ENCODE measurements around the gene IFTAP. TPM values are rescaled to one million over a fixed set of nuclear protein-coding genes. Genes with fewer than 3 reads are reported as not detected.

The IFTAP gene
- total RNA-seq, 1 donor from 2014 or later = 0.75 TPM

GRCh38 chr11:36577373-36577772 is 16.9 kb upstream of the IFTAP start:
- Mint-ChIP-seq H3K27me3 (ENCODE audit: low read depth) (peaks cover 20% of the 10 kb centered on the region), H3K36me3 (ENCODE audit: low read depth) (no peaks in the 10 kb centered on the region), H3K27ac (no peak overlapping the region), H3K4me1 (ENCODE audit: low read depth) (no peaks in the 10 kb centered on the region), H3K9me3 (no peaks in the 10 kb centered on the region), H3K4me3 (ENCODE audit: low read depth) (no peak overlapping the region)
- intact Hi-C loops (cut with micrococcal nuclease) = no loop called here
- no peak for DNase-seq (ENCODE audit: low spot score)

- H3K4me1 Mint-ChIP-seq (ENCODE audit: low read depth) = no peaks in the 10 kb centered on the region
These were observed 16.4 kb upstream of the IFTAP start for GRCh38 chr11:36577859-36578258.

GRCh38 chr11:36578458-36578857 is 15.8 kb upstream of the IFTAP start:
- no peak overlapping the region for H3K4me3 Mint-ChIP-seq (ENCODE audit: low read depth)
- no peaks in the 10 kb centered on the region for H3K9me3 Mint-ChIP-seq
- peaks cover 16% of the 10 kb centered on the region for H3K27me3 Mint-ChIP-seq (ENCODE audit: low read depth)
- H3K36me3 Mint-ChIP-seq (ENCODE audit: low read depth) = no peaks in the 10 kb centered on the region
- intact Hi-C loops (cut with micrococcal nuclease) = no loop called here
- H3K4me1 Mint-ChIP-seq (ENCODE audit: low read depth) = no peaks in the 10 kb centered on the region
- DNase-seq (ENCODE audit: low spot score) = no peak
- no peak overlapping the region for H3K27ac Mint-ChIP-seq

More at GRCh38 chr11:36577859-36578258, 16.4 kb upstream of the IFTAP start:
- no peaks in the 10 kb centered on the region for H3K9me3 Mint-ChIP-seq
- no peak overlapping the region for H3K4me3 Mint-ChIP-seq (ENCODE audit: low read depth)
- intact Hi-C loops (cut with micrococcal nuclease) = no loop called here
- peaks cover 16% of the 10 kb centered on the region for H3K27me3 Mint-ChIP-seq (ENCODE audit: low read depth)
- H3K36me3 Mint-ChIP-seq (ENCODE audit: low read depth) = no peaks in the 10 kb centered on the region
- H3K27ac Mint-ChIP-seq = no peak overlapping the region
- DNase-seq (ENCODE audit: low spot score) = no peak

DNA sequence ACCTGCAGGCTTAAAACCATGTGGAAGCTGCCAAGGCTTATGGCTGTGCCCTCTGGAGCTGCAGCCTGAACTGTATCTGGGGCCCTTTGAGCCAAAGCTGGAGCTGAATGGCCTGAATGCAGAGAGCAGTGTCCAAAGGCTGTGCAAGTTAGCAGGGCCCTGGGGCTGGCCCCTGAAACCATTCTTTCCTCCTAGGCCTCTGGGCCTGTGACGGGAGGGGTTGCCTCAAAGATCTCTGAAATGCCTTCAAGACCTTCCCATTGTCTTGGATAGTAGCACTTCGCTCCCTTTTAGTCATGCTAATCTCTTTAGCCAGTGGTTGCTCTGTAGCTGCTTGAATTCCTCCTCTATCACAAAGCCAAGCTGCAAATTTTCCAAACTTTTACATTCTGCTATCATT is 12.8 kb upstream of the IFTAP start:
- intact Hi-C loops (cut with micrococcal nuclease) = no loop called here
- Mint-ChIP-seq H3K9me3 (no peaks in the 10 kb centered on the region), H3K27me3 (ENCODE audit: low read depth) (peaks cover 12% of the 10 kb centered on the region), H3K27ac (no peak overlapping the region), H3K36me3 (ENCODE audit: low read depth) (no peaks in the 10 kb centered on the region), H3K4me1 (ENCODE audit: low read depth) (no peaks in the 10 kb centered on the region), H3K4me3 (ENCODE audit: low read depth) (no peak overlapping the region)
- no peak for DNase-seq (ENCODE audit: low spot score)

- Mint-ChIP-seq H3K9me3 (no peaks in the 10 kb centered on the region), H3K27me3 (ENCODE audit: low read depth) (peaks cover 10% of the 10 kb centered on the region), H3K4me1 (ENCODE audit: low read depth) (no peaks in the 10 kb centered on the region), H3K4me3 (ENCODE audit: low read depth) (no peak overlapping the region), H3K27ac (no peak overlapping the region), H3K36me3 (ENCODE audit: low read depth) (no peaks in the 10 kb centered on the region)
- DNase-seq (ENCODE audit: low spot score) = no peak
- intact Hi-C loops (cut with micrococcal nuclease) = no loop called here
These were observed 10.6 kb upstream of the IFTAP start for GRCh38 chr11:36583667-36584066.

DNA sequence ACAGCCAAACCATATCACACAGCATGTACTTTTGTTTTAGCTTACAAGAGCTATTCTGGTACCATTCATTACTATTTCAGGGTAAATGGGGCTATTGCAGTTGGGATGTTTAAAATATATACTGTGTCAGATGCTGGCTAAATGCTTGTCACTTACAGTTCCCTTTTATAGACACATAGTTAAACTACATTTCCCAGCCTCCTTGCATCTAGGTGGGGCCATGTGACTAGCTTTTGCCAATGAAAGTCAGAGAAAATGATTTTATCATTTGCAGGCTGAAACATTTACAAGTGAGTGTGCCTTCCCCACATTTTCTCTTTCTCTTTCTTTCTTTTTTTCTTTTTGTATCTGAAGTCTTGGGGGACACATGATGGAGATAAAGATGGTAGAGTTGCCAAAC is 7.8 kb upstream of the IFTAP start:
- Mint-ChIP-seq H3K27me3 (ENCODE audit: low read depth) (peaks cover 27% of the 10 kb centered on the region), H3K9me3 (no peaks in the 10 kb centered on the region), H3K36me3 (ENCODE audit: low read depth) (no peaks in the 10 kb centered on the region), H3K4me3 (ENCODE audit: low read depth) (no peak overlapping the region), H3K4me1 (ENCODE audit: low read depth) (no peaks in the 10 kb centered on the region), H3K27ac (no peak overlapping the region)
- DNase-seq (ENCODE audit: low spot score) = no peak
- intact Hi-C loops (cut with micrococcal nuclease) = no loop called here

GRCh38 chr11:36588099-36588498 is 6.2 kb upstream of the IFTAP start:
- intact Hi-C loops (cut with micrococcal nuclease) = no loop called here
- H3K36me3 Mint-ChIP-seq (ENCODE audit: low read depth) = no peaks in the 10 kb centered on the region
- H3K27ac Mint-ChIP-seq = no peak overlapping the region
- no peak for DNase-seq (ENCODE audit: low spot score)
- no peaks in the 10 kb centered on the region for H3K9me3 Mint-ChIP-seq
- H3K27me3 Mint-ChIP-seq (ENCODE audit: low read depth) = peaks cover 35% of the 10 kb centered on the region
- H3K4me1 Mint-ChIP-seq (ENCODE audit: low read depth) = no peaks in the 10 kb centered on the region
- H3K4me3 Mint-ChIP-seq (ENCODE audit: low read depth) = no peak overlapping the region

GRCh38 chr11:36590513-36590912 is 3.8 kb upstream of the IFTAP start:
- Mint-ChIP-seq H3K4me3 (ENCODE audit: low read depth) (no peak overlapping the region), H3K9me3 (no peaks in the 10 kb centered on the region), H3K27ac (no peak overlapping the region), H3K27me3 (ENCODE audit: low read depth) (peaks cover 50% of the 10 kb centered on the region), H3K36me3 (ENCODE audit: low read depth) (no peaks in the 10 kb centered on the region), H3K4me1 (ENCODE audit: low read depth) (peaks cover 6% of the 10 kb centered on the region)
- intact Hi-C loops (cut with micrococcal nuclease) = no loop called here
- DNase-seq (ENCODE audit: low spot score) = no peak

DNA sequence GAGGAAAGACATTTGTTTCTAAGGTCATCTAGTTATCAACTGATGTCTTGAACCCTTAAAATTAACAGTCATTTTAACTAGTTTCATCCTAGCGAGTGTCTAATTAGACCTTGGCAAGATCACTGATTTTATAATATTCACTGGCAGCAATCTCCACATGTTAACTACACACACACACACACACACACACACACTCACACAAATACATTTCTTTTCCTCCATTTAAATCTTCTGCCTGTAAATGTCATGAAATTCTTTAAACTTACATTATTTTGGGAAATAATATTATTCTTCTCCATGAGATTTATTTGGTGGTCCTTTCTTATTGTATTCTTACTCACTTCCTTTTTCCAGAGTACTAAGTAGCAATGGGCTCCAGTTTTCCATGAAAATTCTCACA is 2.9 kb upstream of the IFTAP start:
- Mint-ChIP-seq H3K36me3 (ENCODE audit: low read depth) (no peaks in the 10 kb centered on the region), H3K4me3 (ENCODE audit: low read depth) (no peak overlapping the region), H3K4me1 (ENCODE audit: low read depth) (peaks cover 6% of the 10 kb centered on the region), H3K27me3 (ENCODE audit: low read depth) (peaks cover 51% of the 10 kb centered on the region), H3K27ac (no peak overlapping the region), H3K9me3 (no peaks in the 10 kb centered on the region)
- intact Hi-C loops (cut with micrococcal nuclease) = no loop called here
- no peak for DNase-seq (ENCODE audit: low spot score)

DNA sequence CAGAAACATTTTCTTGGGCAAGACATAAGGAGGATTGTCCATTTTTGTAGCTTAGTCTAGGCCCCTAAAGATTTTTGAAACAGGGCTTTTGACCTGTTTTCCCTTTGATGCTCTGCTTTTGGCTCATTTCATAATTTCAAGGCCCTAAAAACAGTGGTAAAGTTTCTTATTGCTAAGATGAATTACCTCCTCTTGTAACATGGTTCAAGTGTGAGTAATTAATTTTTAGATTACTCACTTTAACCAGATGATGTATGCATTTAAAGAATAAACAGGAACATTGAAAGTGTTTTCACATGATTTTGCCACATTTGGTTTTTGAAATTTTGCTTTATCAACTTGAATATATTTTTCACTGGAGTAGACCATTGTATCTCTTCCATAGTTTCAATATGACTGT is 2.6 kb downstream of the IFTAP start:
- no peaks in the 10 kb centered on the region for H3K9me3 Mint-ChIP-seq
- no peak overlapping the region for H3K4me3 Mint-ChIP-seq (ENCODE audit: low read depth)
- no peaks in the 10 kb centered on the region for H3K36me3 Mint-ChIP-seq (ENCODE audit: low read depth)
- no peak for DNase-seq (ENCODE audit: low spot score)
- intact Hi-C loops (cut with micrococcal nuclease) = no loop called here
- H3K4me1 Mint-ChIP-seq (ENCODE audit: low read depth) = peaks cover 6% of the 10 kb centered on the region
- peaks cover 33% of the 10 kb centered on the region for H3K27me3 Mint-ChIP-seq (ENCODE audit: low read depth)
- H3K27ac Mint-ChIP-seq = no peak overlapping the region

DNA sequence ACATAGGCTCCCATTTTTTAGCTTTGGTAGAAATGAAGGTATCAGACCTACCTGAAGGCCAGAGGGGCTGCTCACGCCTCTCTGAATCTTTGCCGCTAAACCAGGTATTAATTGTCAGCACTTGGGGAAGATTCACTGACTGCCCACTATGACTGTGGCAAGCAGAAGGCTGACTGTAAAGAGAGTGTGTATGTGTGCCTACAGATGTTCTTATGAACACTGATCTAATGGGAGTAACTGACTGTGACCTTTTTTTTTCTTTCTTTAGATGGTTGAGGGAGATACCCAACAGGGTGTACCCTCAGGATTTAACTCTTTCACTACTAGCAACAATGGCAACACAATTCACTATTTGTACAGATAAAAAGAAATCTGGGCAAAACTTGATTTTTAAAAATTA is 3.7 kb downstream of the IFTAP start, which contains the start of gene RAG2:
Gene RAG2 (minus strand): TSS at position 186 of the 400 bp plus-strand sequence. CDS start 4,068 bp downstream, outside the sequence.
- H3K4me3 Mint-ChIP-seq (ENCODE audit: low read depth) = no peak within 1 kb of the TSS
- H3K36me3 Mint-ChIP-seq (ENCODE audit: low read depth) = no peaks in the 10 kb centered on the region
- peaks cover 6% of the 10 kb centered on the region for H3K4me1 Mint-ChIP-seq (ENCODE audit: low read depth)
- DNase-seq (ENCODE audit: low spot score) = no peak
- H3K27me3 Mint-ChIP-seq (ENCODE audit: low read depth) = peaks cover 37% of the 10 kb centered on the region
- H3K9me3 Mint-ChIP-seq = no peaks in the 10 kb centered on the region
- intact Hi-C loops (cut with micrococcal nuclease) = no loop called here
- no peak within 1 kb of the TSS for H3K27ac Mint-ChIP-seq

GRCh38 chr11:36600180-36600579 is 5.9 kb downstream of the IFTAP start:
- Mint-ChIP-seq H3K27me3 (ENCODE audit: low read depth) (peaks cover 27% of the 10 kb centered on the region), H3K27ac (no peak overlapping the region), H3K4me1 (ENCODE audit: low read depth) (no peaks in the 10 kb centered on the region), H3K36me3 (ENCODE audit: low read depth) (no peaks in the 10 kb centered on the region), H3K9me3 (no peaks in the 10 kb centered on the region), H3K4me3 (ENCODE audit: low read depth) (no peak overlapping the region)
- intact Hi-C loops (cut with micrococcal nuclease) = no loop called here
- DNase-seq (ENCODE audit: low spot score) = no peak

- Mint-ChIP-seq H3K27ac (no peak overlapping the region), H3K27me3 (ENCODE audit: low read depth) (peaks cover 25% of the 10 kb centered on the region), H3K4me1 (ENCODE audit: low read depth) (peaks cover 5% of the 10 kb centered on the region), H3K4me3 (ENCODE audit: low read depth) (no peak overlapping the region), H3K36me3 (ENCODE audit: low read depth) (no peaks in the 10 kb centered on the region), H3K9me3 (no peaks in the 10 kb centered on the region)
- no peak for DNase-seq (ENCODE audit: low spot score)
- intact Hi-C loops (cut with micrococcal nuclease) = no loop called here
These were observed 6.9 kb downstream of the IFTAP start for GRCh38 chr11:36601155-36601554.

- H3K4me1 Mint-ChIP-seq (ENCODE audit: low read depth) = peaks cover 5% of the 10 kb centered on the region
- H3K36me3 Mint-ChIP-seq (ENCODE audit: low read depth) = no peaks in the 10 kb centered on the region
- H3K9me3 Mint-ChIP-seq = no peaks in the 10 kb centered on the region
- intact Hi-C loops (cut with micrococcal nuclease) = no loop called here
- peaks cover 25% of the 10 kb centered on the region for H3K27me3 Mint-ChIP-seq (ENCODE audit: low read depth)
- no peak overlapping the region for H3K27ac Mint-ChIP-seq
- no peak overlapping the region for H3K4me3 Mint-ChIP-seq (ENCODE audit: low read depth)
- DNase-seq (ENCODE audit: low spot score) = no peak
These were observed 7.8 kb downstream of the IFTAP start for GRCh38 chr11:36602135-36602534.

All from activated T-helper 2 cell treated with anti-CD3 and anti-CD28 coated beads, Interferon-gamma antibody, Interleukin-2, Interleukin-4, amounts not matched to agents 10 μg/mL and 5 μg/mL and 100 μg/mL, durations not matched to agents 14 hours and 24 hours and 36 hours (primary cell).